ENCODE data around the gene GZMA. TPM values are rescaled to one million over a fixed set of nuclear protein-coding genes. Genes with fewer than 3 reads are reported as not detected.

The GZMA gene
- total and polyA plus RNA-seq, 2 experiments from 2014 or later = not detected

DNA sequence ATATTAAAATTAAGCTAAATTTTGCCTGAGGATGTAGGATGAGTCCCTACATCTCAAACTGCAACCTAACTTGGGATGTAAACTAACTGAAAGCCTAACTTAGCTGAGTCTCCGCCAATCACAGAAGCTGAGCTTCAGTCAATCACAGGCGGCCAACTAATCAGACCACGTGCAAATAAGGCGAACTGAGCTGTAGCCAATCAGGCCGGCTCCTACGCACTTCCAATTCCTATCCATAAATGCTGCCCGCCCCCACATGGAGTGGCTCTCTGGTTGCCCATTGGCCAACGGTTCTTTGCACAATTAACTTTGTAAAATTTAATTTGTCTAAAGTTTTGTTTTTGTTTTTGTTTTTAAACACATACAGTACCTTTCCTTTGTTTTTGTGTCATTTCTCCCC lies 43.6 kb downstream of the GZMA start:
- ATAC-seq = peak; percentile 51
- H3K27me3 ChIP-seq (ENCODE audit: insufficient read depth) = no peaks in the 10 kb centered on the region
- Mint-ChIP-seq H3K36me3 (ENCODE audit: low read depth) (no peaks in the 10 kb centered on the region), H3K4me3 (no peak overlapping the region), H3K9me3 (no peaks in the 10 kb centered on the region), H3K27ac (no peak overlapping the region), H3K27me3 (ENCODE audit: insufficient read depth, low read depth, poor library complexity) (peaks cover 6% of the 10 kb centered on the region), H3K4me1 (peaks cover 4% of the 10 kb centered on the region; the same call in 2 of the 3 replicates)
- no peaks in the 10 kb centered on the region for H3K4me1 ChIP-seq (ENCODE audit: insufficient read depth)
- H3K27ac ChIP-seq (ENCODE audit: low read depth) = no peak overlapping the region
- peak overlapping the region; percentile 43; the same call in 1 of the 2 replicates for H2AFZ ChIP-seq
- peak; percentile 23 for DNase-seq (ENCODE audit: low spot score)
- H4K20me1 ChIP-seq (replicated peaks; ENCODE audit: insufficient read depth) = no peaks in the 10 kb centered on the region
- no peaks in the 10 kb centered on the region for H3F3A ChIP-seq (replicated peaks; ENCODE audit: low read depth)
- no peak overlapping the region for H3K4me3 ChIP-seq
- no peak for TF ChIP-seq ZNF114 (CRISPR knock-in tag; IDR thresholded peaks at IDR 0.05)
- no peak for TF ChIP-seq EZH2 (IDR thresholded peaks at IDR 0.05; ENCODE audit: low read depth, unreplicated experiment)
- no peak for TF ChIP-seq JUNB (IDR thresholded peaks at IDR 0.05; ENCODE audit: unreplicated experiment)
- TF ChIP-seq, protein P1, sequence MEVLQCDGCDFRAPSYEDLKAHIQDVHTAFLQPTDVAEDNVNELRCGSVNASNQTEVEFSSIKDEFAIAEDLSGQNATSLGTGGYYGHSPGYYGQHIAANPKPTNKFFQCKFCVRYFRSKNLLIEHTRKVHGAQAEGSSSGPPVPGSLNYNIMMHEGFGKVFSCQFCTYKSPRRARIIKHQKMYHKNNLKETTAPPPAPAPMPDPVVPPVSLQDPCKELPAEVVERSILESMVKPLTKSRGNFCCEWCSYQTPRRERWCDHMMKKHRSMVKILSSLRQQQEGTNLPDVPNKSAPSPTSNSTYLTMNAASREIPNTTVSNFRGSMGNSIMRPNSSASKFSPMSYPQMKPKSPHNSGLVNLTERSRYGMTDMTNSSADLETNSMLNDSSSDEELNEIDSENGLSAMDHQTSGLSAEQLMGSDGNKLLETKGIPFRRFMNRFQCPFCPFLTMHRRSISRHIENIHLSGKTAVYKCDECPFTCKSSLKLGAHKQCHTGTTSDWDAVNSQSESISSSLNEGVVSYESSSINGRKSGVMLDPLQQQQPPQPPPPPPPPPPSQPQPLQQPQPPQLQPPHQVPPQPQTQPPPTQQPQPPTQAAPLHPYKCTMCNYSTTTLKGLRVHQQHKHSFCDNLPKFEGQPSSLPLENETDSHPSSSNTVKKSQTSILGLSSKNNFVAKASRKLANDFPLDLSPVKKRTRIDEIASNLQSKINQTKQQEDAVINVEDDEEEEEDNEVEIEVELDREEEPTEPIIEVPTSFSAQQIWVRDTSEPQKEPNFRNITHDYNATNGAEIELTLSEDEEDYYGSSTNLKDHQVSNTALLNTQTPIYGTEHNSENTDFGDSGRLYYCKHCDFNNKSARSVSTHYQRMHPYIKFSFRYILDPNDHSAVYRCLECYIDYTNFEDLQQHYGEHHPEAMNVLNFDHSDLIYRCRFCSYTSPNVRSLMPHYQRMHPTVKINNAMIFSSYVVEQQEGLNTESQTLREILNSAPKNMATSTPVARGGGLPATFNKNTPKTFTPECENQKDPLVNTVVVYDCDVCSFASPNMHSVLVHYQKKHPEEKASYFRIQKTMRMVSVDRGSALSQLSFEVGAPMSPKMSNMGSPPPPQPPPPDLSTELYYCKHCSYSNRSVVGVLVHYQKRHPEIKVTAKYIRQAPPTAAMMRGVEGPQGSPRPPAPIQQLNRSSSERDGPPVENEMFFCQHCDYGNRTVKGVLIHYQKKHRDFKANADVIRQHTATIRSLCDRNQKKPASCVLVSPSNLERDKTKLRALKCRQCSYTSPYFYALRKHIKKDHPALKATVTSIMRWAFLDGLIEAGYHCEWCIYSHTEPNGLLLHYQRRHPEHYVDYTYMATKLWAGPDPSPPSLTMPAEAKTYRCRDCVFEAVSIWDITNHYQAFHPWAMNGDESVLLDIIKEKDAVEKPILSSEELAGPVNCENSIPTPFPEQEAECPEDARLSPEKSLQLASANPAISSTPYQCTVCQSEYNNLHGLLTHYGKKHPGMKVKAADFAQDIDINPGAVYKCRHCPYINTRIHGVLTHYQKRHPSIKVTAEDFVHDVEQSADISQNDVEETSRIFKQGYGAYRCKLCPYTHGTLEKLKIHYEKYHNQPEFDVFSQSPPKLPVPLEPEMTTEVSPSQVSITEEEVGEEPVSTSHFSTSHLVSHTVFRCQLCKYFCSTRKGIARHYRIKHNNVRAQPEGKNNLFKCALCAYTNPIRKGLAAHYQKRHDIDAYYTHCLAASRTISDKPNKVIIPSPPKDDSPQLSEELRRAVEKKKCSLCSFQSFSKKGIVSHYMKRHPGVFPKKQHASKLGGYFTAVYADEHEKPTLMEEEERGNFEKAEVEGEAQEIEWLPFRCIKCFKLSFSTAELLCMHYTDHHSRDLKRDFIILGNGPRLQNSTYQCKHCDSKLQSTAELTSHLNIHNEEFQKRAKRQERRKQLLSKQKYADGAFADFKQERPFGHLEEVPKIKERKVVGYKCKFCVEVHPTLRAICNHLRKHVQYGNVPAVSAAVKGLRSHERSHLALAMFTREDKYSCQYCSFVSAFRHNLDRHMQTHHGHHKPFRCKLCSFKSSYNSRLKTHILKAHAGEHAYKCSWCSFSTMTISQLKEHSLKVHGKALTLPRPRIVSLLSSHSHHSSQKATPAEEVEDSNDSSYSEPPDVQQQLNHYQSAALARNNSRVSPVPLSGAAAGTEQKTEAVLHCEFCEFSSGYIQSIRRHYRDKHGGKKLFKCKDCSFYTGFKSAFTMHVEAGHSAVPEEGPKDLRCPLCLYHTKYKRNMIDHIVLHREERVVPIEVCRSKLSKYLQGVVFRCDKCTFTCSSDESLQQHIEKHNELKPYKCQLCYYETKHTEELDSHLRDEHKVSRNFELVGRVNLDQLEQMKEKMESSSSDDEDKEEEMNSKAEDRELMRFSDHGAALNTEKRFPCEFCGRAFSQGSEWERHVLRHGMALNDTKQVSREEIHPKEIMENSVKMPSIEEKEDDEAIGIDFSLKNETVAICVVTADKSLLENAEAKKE (CRISPR knock-in tag; IDR thresholded peaks at IDR 0.05) = no peak
- TF ChIP-seq POLR2AphosphoS5 (IDR thresholded peaks at IDR 0.05; ENCODE audit: low read depth) = no peak
- TF ChIP-seq EZH2phosphoT487 (IDR thresholded peaks at IDR 0.05; ENCODE audit: unreplicated experiment) = no peak
- TF ChIP-seq, protein P2, sequence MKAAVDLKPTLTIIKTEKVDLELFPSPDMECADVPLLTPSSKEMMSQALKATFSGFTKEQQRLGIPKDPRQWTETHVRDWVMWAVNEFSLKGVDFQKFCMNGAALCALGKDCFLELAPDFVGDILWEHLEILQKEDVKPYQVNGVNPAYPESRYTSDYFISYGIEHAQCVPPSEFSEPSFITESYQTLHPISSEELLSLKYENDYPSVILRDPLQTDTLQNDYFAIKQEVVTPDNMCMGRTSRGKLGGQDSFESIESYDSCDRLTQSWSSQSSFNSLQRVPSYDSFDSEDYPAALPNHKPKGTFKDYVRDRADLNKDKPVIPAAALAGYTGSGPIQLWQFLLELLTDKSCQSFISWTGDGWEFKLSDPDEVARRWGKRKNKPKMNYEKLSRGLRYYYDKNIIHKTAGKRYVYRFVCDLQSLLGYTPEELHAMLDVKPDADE (IDR thresholded peaks at IDR 0.05) = no peak
- TF ChIP-seq NANOG (IDR thresholded peaks at IDR 0.05; ENCODE audit: borderline replicate concordance) = no peak
- TF ChIP-seq, protein P3, sequence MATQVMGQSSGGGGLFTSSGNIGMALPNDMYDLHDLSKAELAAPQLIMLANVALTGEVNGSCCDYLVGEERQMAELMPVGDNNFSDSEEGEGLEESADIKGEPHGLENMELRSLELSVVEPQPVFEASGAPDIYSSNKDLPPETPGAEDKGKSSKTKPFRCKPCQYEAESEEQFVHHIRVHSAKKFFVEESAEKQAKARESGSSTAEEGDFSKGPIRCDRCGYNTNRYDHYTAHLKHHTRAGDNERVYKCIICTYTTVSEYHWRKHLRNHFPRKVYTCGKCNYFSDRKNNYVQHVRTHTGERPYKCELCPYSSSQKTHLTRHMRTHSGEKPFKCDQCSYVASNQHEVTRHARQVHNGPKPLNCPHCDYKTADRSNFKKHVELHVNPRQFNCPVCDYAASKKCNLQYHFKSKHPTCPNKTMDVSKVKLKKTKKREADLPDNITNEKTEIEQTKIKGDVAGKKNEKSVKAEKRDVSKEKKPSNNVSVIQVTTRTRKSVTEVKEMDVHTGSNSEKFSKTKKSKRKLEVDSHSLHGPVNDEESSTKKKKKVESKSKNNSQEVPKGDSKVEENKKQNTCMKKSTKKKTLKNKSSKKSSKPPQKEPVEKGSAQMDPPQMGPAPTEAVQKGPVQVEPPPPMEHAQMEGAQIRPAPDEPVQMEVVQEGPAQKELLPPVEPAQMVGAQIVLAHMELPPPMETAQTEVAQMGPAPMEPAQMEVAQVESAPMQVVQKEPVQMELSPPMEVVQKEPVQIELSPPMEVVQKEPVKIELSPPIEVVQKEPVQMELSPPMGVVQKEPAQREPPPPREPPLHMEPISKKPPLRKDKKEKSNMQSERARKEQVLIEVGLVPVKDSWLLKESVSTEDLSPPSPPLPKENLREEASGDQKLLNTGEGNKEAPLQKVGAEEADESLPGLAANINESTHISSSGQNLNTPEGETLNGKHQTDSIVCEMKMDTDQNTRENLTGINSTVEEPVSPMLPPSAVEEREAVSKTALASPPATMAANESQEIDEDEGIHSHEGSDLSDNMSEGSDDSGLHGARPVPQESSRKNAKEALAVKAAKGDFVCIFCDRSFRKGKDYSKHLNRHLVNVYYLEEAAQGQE (IDR thresholded peaks at IDR 0.05; ENCODE audit: unreplicated experiment) = no peak
- TF ChIP-seq CREB1 (CRISPR knock-in tag; IDR thresholded peaks at IDR 0.05; ENCODE audit: low read depth) = no peak
- H3K4me2 ChIP-seq = no peak overlapping the region
- H3K36me3 ChIP-seq (ENCODE audit: insufficient read depth) = no peaks in the 10 kb centered on the region
- H3K79me2 ChIP-seq (replicated peaks; ENCODE audit: insufficient read depth) = no peaks in the 10 kb centered on the region
- H3K9me2 ChIP-seq (ENCODE audit: insufficient read depth) = no peaks in the 10 kb centered on the region
